Neural crest cell (in vitro differentiated cells): ENCODE measurements around the gene AGPAT4. TPM values are rescaled to one million over a fixed set of nuclear protein-coding genes. Genes with fewer than 3 reads are reported as not detected.
A peak's percentile ranks its signal among the peaks of the same experiment; 100 is the strongest.

Source experiments
- DNase-seq: peaks from one replicate; pipeline ENCODE4 v3.0.0; 2021; ENCODE audit warnings: low read depth, mixed read lengths, low spot score
- H3K27ac Mint-ChIP-seq: one replicate; pipeline ENCODE4 v1.8.0; 2021; ENCODE audit warnings: mild to moderate bottlenecking, mixed read lengths; ENCODE audit not compliant: unreplicated experiment
- H3K27me3 Mint-ChIP-seq: 2 replicates; pipeline ENCODE4 v1.8.0; 2021; ENCODE audit warnings: low read depth, mild to moderate bottlenecking, mixed read lengths
- H3K36me3 Mint-ChIP-seq: 2 replicates; pipeline ENCODE4 v1.8.0; 2021; ENCODE audit warnings: low read depth, mild to moderate bottlenecking, mixed read lengths
- H3K4me1 Mint-ChIP-seq: 2 replicates; pipeline ENCODE4 v1.8.0; 2021; ENCODE audit warnings: mixed read lengths
- H3K4me3 Mint-ChIP-seq: one replicate; pipeline ENCODE4 v1.8.0; 2021; ENCODE audit warnings: mild to moderate bottlenecking, mixed read lengths
- H3K9me3 Mint-ChIP-seq: 2 replicates; pipeline ENCODE4 v1.8.0; 2021; ENCODE audit warnings: mixed read lengths
- CTCF ChIP-seq: fragments of 200-600 bp; sonication (generic); conservative IDR thresholded peaks from 2 replicates; pipeline ENCODE4 v1.5.0; 2021; ENCODE audit warnings: antibody characterized with exemption, mild to moderate bottlenecking
- total RNA-seq: library from RNA; stranded (reverse); gene quantifications from 2 replicates; pipeline ENCODE4 v1.2.1, GENCODE V29; 2021

Gene AGPAT4
- total RNA-seq, 1 donor from 2014 or later, result 37.6 TPM

GRCh38 chr6:161199850-161200249 lies 74.0 kb downstream of the AGPAT4 start:
- peaks cover 35% of the 10 kb centered on the region for H3K4me1 Mint-ChIP-seq
- H3K27ac Mint-ChIP-seq, result peak overlapping the region; percentile 0
- no peak for DNase-seq
- H3K9me3 Mint-ChIP-seq, result peaks cover 8% of the 10 kb centered on the region
- TF ChIP-seq CTCF, result no peak
- H3K27me3 Mint-ChIP-seq, result no peaks in the 10 kb centered on the region
- no peak overlapping the region for H3K4me3 Mint-ChIP-seq
- H3K36me3 Mint-ChIP-seq, result peaks cover 35% of the 10 kb centered on the region

- Mint-ChIP-seq H3K27ac (no peak overlapping the region), H3K9me3 (peaks cover 15% of the 10 kb centered on the region), H3K27me3 (no peaks in the 10 kb centered on the region), H3K4me1 (peaks cover 28% of the 10 kb centered on the region), H3K36me3 (peaks cover 35% of the 10 kb centered on the region), H3K4me3 (no peak overlapping the region)
- no peak for DNase-seq
- TF ChIP-seq CTCF, result no peak
Measured at GRCh38 chr6:161198783-161199460, 74.9 kb downstream of the AGPAT4 start.

- TF ChIP-seq CTCF, result no peak
- H3K4me1 Mint-ChIP-seq, result peaks cover 28% of the 10 kb centered on the region
- H3K36me3 Mint-ChIP-seq, result peaks cover 39% of the 10 kb centered on the region
- H3K27ac Mint-ChIP-seq, result no peak overlapping the region
- H3K4me3 Mint-ChIP-seq, result no peak overlapping the region
- H3K27me3 Mint-ChIP-seq, result no peaks in the 10 kb centered on the region
- no peak for DNase-seq
- peaks cover 15% of the 10 kb centered on the region for H3K9me3 Mint-ChIP-seq
Measured at GRCh38 chr6:161198176-161198575, 75.7 kb downstream of the AGPAT4 start.

DNA sequence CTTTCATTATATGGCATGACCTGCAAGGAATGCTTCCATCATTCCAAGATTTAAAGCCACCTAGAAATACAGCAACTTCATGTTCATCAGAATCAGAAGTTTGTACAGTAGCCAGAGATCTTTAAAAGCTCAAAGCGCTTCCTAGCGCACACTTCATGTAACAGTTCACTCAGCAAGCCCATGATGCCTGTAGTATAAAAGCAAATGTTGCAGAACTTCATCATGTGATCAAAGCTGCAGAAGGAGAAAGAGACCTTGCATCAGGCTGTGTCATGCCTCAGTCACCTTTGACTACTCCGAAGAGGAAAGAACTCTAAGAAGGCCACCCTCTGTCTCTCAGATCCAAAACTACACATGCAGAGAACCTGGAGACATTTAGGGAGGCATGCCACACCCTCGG lies 78.5 kb downstream of the AGPAT4 start:
- no peak for DNase-seq
- Mint-ChIP-seq H3K27ac (no peak overlapping the region), H3K4me3 (no peak overlapping the region), H3K9me3 (peaks cover 19% of the 10 kb centered on the region), H3K4me1 (peaks cover 14% of the 10 kb centered on the region), H3K27me3 (no peaks in the 10 kb centered on the region), H3K36me3 (peaks cover 36% of the 10 kb centered on the region)
- TF ChIP-seq CTCF, result no peak

GRCh38 chr6:161194374-161194773 lies 79.5 kb downstream of the AGPAT4 start:
- TF ChIP-seq CTCF, result no peak
- no peaks in the 10 kb centered on the region for H3K27me3 Mint-ChIP-seq
- H3K9me3 Mint-ChIP-seq, result peaks cover 25% of the 10 kb centered on the region
- no peak overlapping the region for H3K27ac Mint-ChIP-seq
- peaks cover 44% of the 10 kb centered on the region for H3K36me3 Mint-ChIP-seq
- no peak for DNase-seq
- peaks cover 7% of the 10 kb centered on the region for H3K4me1 Mint-ChIP-seq
- no peak overlapping the region for H3K4me3 Mint-ChIP-seq
